Mucosa of stomach (tissue), 1 donor: ENCODE results near the gene GYG2.
"Not testable (repeated sequence)": the region's sequence is repeated elsewhere in the genome, so short reads cannot be mapped to it uniquely, and the experiment has no call there.

Experiments
- H3K27me3 ChIP-seq: one replicate; pipeline ENCODE4 v1.7.0; 2013; ENCODE audit warnings: mild to moderate bottlenecking, low read length; ENCODE audit not compliant: control insufficient read depth, insufficient read depth
- H3K36me3 ChIP-seq: one replicate; pipeline ENCODE4 v1.7.0; 2013; ENCODE audit warnings: low read length; ENCODE audit not compliant: control insufficient read depth, insufficient read depth
- H3K4me1 ChIP-seq: one replicate; pipeline ENCODE4 v1.7.0; 2013; ENCODE audit warnings: mild to moderate bottlenecking, low read length; ENCODE audit not compliant: control insufficient read depth, insufficient read depth
- H3K4me3 ChIP-seq: one replicate; pipeline ENCODE4 v1.7.0; 2013; ENCODE audit warnings: low read length
- H3K9ac ChIP-seq: one replicate; pipeline ENCODE4 v1.7.0; 2013; ENCODE audit warnings: mild to moderate bottlenecking, low read length, moderate library complexity
- H3K9me3 ChIP-seq: one replicate; pipeline ENCODE4 v1.7.0; 2013; ENCODE audit warnings: mild to moderate bottlenecking, low read length, moderate library complexity; ENCODE audit not compliant: control insufficient read depth
- donor health status: Pancreatic carcinoma.

Gene GYG2

DNA sequence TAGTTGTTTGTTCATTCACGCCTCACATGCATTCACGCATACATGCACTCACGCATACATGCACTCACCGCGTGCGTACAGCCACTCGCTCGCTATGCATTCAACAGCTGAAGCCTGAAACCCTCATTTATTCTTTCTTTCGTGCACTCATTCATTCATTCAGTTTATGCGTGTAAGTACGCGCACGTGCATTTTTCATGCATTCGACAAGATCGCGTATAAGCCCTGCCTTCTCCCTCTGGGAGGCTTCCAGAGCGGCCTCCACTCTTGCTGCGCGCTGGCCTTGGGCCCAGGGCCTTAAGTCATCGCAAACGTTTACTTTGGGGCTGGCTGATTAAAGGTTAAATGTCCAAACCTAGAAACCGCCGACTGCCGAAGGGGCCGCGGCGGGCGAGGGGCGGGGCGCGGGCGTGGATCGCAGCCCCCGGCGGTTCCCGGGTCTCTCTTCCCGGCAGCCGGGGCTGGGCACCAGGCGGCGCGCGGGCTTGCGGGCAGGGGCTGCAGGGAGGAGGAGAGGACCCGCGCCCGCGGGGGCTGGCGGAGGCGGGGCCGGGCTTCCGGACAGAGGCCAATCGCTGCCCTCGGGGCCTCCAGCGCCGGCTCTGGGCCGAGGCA, at the start of gene GYG2:
Gene GYG2, plus strand, starts transcription at position 587 of the 615 bp plus-strand sequence. CDS start 1,259 bp downstream, outside the sequence.
- no peaks in the 10 kb centered on the region for H3K9me3 ChIP-seq
- H3K27me3 ChIP-seq, result no peaks in the 10 kb centered on the region
- no peak within 1 kb of the TSS for H3K9ac ChIP-seq
- H3K4me1 ChIP-seq, result no peaks in the 10 kb centered on the region
- no peaks in the 10 kb centered on the region for H3K36me3 ChIP-seq
- no peak within 1 kb of the TSS for H3K4me3 ChIP-seq

GRCh38 chrX:2780472-2781225, 48.1 kb upstream of the GYG2 start:
- H3K4me1 ChIP-seq, H3K4me3 ChIP-seq, H3K9me3 ChIP-seq, H3K36me3 ChIP-seq, H3K27me3 ChIP-seq, H3K9ac ChIP-seq: not testable (repeated sequence)

DNA sequence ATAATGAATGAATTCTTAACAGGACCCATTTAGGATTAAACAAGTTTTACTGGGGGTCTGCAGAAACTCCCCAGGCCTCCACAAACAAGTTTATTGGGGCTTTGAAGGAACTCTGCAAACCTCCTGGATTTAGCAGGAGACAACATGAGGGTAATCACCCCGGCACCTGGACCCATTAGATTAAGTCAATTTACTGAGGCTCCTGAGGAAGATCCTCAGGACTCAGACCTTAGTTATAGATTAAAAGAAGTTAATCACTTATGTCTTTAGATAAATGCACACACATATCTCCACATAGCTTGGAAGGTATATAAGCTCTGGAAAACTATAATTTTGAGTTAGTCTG, 47.5 kb upstream of the GYG2 start:
- Histone ChIP-seq H3K4me1 (peaks cover 10% of the 10 kb centered on the region), H3K27me3 (no peaks in the 10 kb centered on the region), H3K9me3 (no peaks in the 10 kb centered on the region), H3K4me3 (no peak overlapping the region), H3K9ac (no peak overlapping the region), H3K36me3 (no peaks in the 10 kb centered on the region)

DNA sequence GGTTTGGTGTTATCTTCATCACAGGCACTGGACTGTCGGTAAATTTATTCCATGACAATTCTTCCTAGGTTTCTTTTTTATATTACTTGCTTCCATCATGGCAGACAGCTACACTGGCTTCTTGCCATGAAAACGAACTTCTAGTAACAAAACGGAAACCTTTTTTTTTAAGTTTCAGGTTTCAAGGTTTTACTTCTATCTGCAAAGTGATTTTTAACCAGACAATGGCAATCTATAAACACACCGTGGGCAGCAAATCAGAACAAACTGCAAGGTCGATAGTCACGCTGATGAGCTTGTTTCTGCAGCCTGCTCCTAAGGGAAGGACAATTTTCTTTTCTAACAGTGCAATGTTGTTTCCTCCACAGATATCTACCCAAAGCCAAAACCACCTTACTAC, 47.0 kb upstream of the GYG2 start:
- Histone ChIP-seq H3K9ac (no peak overlapping the region), H3K36me3 (no peaks in the 10 kb centered on the region), H3K27me3 (no peaks in the 10 kb centered on the region), H3K4me3 (no peak overlapping the region), H3K9me3 (no peaks in the 10 kb centered on the region), H3K4me1 (peaks cover 10% of the 10 kb centered on the region)

- Histone ChIP-seq H3K4me1 (peaks cover 10% of the 10 kb centered on the region), H3K36me3 (no peaks in the 10 kb centered on the region), H3K9ac (no peak overlapping the region), H3K27me3 (no peaks in the 10 kb centered on the region), H3K4me3 (no peak overlapping the region), H3K9me3 (no peaks in the 10 kb centered on the region)
Measured at GRCh38 chrX:2782171-2782570, 46.6 kb upstream of the GYG2 start.

DNA sequence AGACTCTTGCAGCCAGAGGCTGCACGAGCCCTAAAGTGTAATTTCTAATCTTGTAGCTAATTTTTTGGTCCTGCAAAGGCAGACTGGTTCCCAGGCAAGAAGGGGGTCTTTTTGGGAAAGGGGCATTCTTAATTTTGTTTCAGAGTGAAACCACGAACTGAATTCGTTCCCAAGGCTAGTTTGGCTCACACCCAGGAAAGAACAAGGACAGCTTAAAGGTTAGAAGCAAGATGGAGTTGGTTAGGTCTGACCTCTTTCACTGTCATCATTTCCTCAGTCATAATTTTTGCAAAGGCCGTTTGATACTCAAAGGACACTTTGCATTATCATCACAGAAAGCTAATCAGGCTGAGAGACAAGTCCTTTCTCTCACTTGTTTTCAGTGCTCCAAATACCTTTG, 46.0 kb upstream of the GYG2 start:
- no peaks in the 10 kb centered on the region for H3K9me3 ChIP-seq

GRCh38 chrX:2784026-2784425, 44.7 kb upstream of the GYG2 start:
- Histone ChIP-seq H3K9ac (no peak overlapping the region), H3K9me3 (no peaks in the 10 kb centered on the region), H3K4me3 (no peak overlapping the region), H3K4me1 (peaks cover 10% of the 10 kb centered on the region), H3K36me3 (no peaks in the 10 kb centered on the region), H3K27me3 (no peaks in the 10 kb centered on the region)

More for the DNA sequence above, 46.0 kb upstream of the GYG2 start:
- Histone ChIP-seq H3K9ac (no peak overlapping the region), H3K4me3 (no peak overlapping the region), H3K36me3 (no peaks in the 10 kb centered on the region), H3K27me3 (no peaks in the 10 kb centered on the region), H3K4me1 (peaks cover 10% of the 10 kb centered on the region)

- H3K9me3 ChIP-seq, result no peaks in the 10 kb centered on the region
- no peak overlapping the region for H3K4me3 ChIP-seq
- peaks cover 7% of the 10 kb centered on the region for H3K4me1 ChIP-seq
- no peaks in the 10 kb centered on the region for H3K27me3 ChIP-seq
- H3K36me3 ChIP-seq, result no peaks in the 10 kb centered on the region
- H3K9ac ChIP-seq, result no peak overlapping the region
Measured at GRCh38 chrX:2785538-2785937, 43.2 kb upstream of the GYG2 start.

GRCh38 chrX:2788980-2789379, 39.8 kb upstream of the GYG2 start:
- H3K9ac ChIP-seq, result no peak overlapping the region
- H3K4me1 ChIP-seq, result no peaks in the 10 kb centered on the region
- no peaks in the 10 kb centered on the region for H3K9me3 ChIP-seq
- no peak overlapping the region for H3K4me3 ChIP-seq
- no peaks in the 10 kb centered on the region for H3K27me3 ChIP-seq
- H3K36me3 ChIP-seq, result no peaks in the 10 kb centered on the region

DNA sequence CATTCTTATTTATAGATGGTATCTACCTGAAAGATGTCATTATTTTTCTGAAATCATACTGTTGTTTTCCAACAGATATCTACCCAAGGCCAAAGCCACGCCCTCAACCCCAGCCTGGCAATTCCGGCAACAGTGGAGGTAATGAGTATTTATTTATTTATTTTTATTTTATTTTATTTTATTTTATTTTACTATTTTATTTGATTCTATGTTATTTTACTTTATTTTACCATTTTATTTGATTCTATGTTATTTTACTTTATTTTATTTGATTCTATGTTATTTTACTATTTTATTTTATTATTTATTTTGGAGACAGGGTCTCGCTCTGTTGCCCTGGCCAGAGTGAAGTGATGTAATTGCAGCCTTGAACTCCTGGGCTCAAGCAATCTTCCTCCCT, 39.2 kb upstream of the GYG2 start:
- no peaks in the 10 kb centered on the region for H3K36me3 ChIP-seq
- no peaks in the 10 kb centered on the region for H3K27me3 ChIP-seq
- H3K9me3 ChIP-seq, result no peaks in the 10 kb centered on the region

DNA sequence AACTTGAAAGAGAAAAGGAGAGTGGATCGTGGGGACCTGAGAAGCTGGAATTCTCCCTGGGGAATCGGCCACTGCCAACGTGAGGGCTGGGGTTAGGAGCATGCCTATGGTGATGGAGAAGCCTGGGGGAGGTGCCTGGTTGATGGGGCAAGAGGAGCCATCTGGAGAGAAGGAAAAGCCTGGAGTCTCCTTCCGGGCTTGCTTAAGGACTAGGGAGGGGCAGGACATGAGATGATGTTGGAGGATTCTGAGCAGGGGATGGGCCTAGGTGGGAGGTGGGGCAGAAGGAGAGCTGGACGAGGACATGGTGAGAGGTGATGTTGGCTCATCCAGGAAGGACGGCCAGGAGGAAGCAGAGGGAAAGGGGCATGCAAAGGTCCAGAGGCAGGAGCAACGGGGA, 35.0 kb upstream of the GYG2 start:
- H3K9me3 ChIP-seq, result no peaks in the 10 kb centered on the region
- H3K4me3 ChIP-seq, result no peak overlapping the region
- H3K27me3 ChIP-seq, result no peaks in the 10 kb centered on the region
- H3K36me3 ChIP-seq, result no peaks in the 10 kb centered on the region
- no peak overlapping the region for H3K9ac ChIP-seq
- H3K4me1 ChIP-seq, result no peaks in the 10 kb centered on the region

More for the DNA sequence above, 39.2 kb upstream of the GYG2 start:
- Histone ChIP-seq H3K4me1 (no peaks in the 10 kb centered on the region), H3K4me3 (no peak overlapping the region), H3K9ac (no peak overlapping the region)

- Histone ChIP-seq H3K9ac (no peak overlapping the region), H3K9me3 (no peaks in the 10 kb centered on the region), H3K4me3 (no peak overlapping the region), H3K36me3 (no peaks in the 10 kb centered on the region), H3K27me3 (no peaks in the 10 kb centered on the region), H3K4me1 (no peaks in the 10 kb centered on the region)
Measured at GRCh38 chrX:2794336-2794735, 34.4 kb upstream of the GYG2 start.
